WERI-Rb-1 (cell line): Measurements from ENCODE around the gene ANO7.

ENCODE experiments used
- DNase-seq: peaks from one replicate; pipeline ENCODE4 v3.0.0-alpha.2; 2020
- H3K27ac ChIP-seq: fragments of 250-450 bp; sonication (Bioruptor Pico); 2 replicates; pipeline ENCODE4 v1.5.1; 2020; ENCODE audit warnings: mild to moderate bottlenecking, moderate library complexity
- H3K27me3 ChIP-seq: fragments of 250-450 bp; sonication (Bioruptor Pico); 2 replicates; pipeline ENCODE4 v1.5.1; 2021; ENCODE audit warnings: mild to moderate bottlenecking, low read depth, moderate library complexity; ENCODE audit not compliant: insufficient read depth, severe bottlenecking
- H3K36me3 ChIP-seq: fragments of 250-450 bp; sonication (Bioruptor Pico); 2 replicates; pipeline ENCODE4 v1.5.1; 2020; ENCODE audit warnings: mild to moderate bottlenecking, moderate library complexity
- H3K4me3 ChIP-seq: 2 replicates; pipeline ENCODE4 v1.5.1; 2011; ENCODE audit warnings: low read depth, mild to moderate bottlenecking, control low read depth, low read length
- H3K9me3 ChIP-seq: fragments of 250-450 bp; sonication (Bioruptor Pico); 2 replicates; pipeline ENCODE4 v1.5.1; 2021; ENCODE audit warnings: mild to moderate bottlenecking, moderate library complexity; ENCODE audit not compliant: severe bottlenecking
- TF ChIP-seq, protein P1 (sequence below): IDR thresholded peaks from 2 replicates; pipeline ENCODE4 v1.5.1; 2011; ENCODE audit warnings: low read depth, mild to moderate bottlenecking, control low read depth, inconsistent platforms, low read length

The ANO7 gene

GRCh38 chr2:241237047-241237446, 48.6 kb downstream of the ANO7 start:
- H3K27ac ChIP-seq, result no peak overlapping the region
- no peaks in the 10 kb centered on the region for H3K27me3 ChIP-seq
- peaks cover 98% of the 10 kb centered on the region for H3K36me3 ChIP-seq
- no peak overlapping the region for H3K4me3 ChIP-seq
- no peak for DNase-seq
- H3K9me3 ChIP-seq, result no peaks in the 10 kb centered on the region
- TF ChIP-seq, protein P1, sequence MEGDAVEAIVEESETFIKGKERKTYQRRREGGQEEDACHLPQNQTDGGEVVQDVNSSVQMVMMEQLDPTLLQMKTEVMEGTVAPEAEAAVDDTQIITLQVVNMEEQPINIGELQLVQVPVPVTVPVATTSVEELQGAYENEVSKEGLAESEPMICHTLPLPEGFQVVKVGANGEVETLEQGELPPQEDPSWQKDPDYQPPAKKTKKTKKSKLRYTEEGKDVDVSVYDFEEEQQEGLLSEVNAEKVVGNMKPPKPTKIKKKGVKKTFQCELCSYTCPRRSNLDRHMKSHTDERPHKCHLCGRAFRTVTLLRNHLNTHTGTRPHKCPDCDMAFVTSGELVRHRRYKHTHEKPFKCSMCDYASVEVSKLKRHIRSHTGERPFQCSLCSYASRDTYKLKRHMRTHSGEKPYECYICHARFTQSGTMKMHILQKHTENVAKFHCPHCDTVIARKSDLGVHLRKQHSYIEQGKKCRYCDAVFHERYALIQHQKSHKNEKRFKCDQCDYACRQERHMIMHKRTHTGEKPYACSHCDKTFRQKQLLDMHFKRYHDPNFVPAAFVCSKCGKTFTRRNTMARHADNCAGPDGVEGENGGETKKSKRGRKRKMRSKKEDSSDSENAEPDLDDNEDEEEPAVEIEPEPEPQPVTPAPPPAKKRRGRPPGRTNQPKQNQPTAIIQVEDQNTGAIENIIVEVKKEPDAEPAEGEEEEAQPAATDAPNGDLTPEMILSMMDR, result no peak

- Histone ChIP-seq H3K27me3 (no peaks in the 10 kb centered on the region), H3K4me3 (no peak overlapping the region), H3K9me3 (no peaks in the 10 kb centered on the region), H3K36me3 (peaks cover 98% of the 10 kb centered on the region), H3K27ac (no peak overlapping the region)
- no peak for DNase-seq
- TF ChIP-seq, protein P1, result no peak
Observed at GRCh38 chr2:241237949-241238371, 49.5 kb downstream of the ANO7 start.

DNA sequence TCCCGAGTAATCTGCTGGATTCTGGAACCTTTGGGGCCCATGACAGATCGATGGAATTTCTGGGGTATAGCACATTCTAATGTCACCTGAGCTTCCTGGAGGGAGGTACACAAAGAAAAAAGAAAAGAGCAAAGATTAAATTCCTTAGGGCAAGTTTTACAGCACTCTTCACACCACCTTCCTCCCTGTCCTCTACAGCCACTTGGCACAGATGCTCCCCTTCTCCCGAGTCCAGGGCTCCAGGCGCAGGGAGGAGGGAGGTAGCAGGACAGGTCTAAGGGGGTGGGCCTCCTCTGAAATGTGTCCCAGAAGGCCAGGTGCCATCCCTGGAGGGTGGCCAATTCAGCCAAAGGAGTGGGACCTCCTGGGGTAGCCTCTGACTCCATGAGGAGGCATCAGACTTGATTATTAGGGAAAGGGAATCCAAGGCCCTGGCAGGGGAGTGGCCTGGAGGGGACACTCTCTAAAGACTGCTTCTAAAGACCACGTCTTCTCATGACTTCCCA, 50.3 kb downstream of the ANO7 start:
- Histone ChIP-seq H3K27ac (no peak overlapping the region), H3K36me3 (peaks cover 97% of the 10 kb centered on the region)
- TF ChIP-seq, protein P1, result no peak

DNA sequence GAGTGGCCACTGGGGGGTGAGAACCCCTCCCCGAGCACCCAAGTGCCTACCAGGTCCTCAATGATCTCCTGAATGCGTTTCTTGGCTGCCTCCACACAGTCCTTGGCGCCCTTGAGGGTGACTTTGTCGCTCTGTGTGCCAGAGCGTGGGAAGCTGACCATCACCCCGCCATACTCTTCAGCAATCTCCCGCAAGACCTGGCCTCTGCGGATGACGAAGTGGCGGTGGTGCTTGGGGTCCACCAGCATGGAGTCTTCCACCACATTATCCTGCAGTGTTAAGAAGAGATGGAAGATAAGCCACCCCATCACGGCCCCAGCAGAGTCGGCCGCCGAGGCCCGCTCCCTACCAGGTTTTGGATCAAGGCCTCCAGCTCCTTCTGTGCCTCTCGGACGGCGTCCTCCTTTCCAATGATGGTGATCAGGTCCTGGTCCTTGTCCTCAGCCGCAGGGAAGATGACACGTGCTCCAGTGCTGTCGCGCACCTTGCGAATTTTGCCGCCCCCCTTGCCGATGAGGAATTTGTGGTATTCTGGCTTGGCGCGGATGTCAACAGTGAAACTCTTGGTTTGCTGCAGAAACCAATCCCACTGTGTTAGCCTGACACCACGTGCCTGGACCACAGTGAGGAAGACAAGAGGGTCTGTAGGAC, 51.2 kb downstream of the ANO7 start:
- Histone ChIP-seq H3K36me3 (peaks cover 97% of the 10 kb centered on the region), H3K4me3 (no peak overlapping the region), H3K27me3 (no peaks in the 10 kb centered on the region), H3K9me3 (no peaks in the 10 kb centered on the region), H3K27ac (no peak overlapping the region)
- TF ChIP-seq, protein P1, result no peak
- no peak for DNase-seq

More for the DNA sequence above, 50.3 kb downstream of the ANO7 start:
- no peak overlapping the region for H3K4me3 ChIP-seq
- peak; percentile 3 for DNase-seq
- H3K9me3 ChIP-seq, result no peaks in the 10 kb centered on the region
- no peaks in the 10 kb centered on the region for H3K27me3 ChIP-seq

GRCh38 chr2:241240320-241241004, 52.0 kb downstream of the ANO7 start:
- H3K27me3 ChIP-seq, result no peaks in the 10 kb centered on the region
- H3K36me3 ChIP-seq, result peaks cover 95% of the 10 kb centered on the region
- TF ChIP-seq, protein P1, result no peak
- H3K9me3 ChIP-seq, result no peaks in the 10 kb centered on the region
- DNase-seq, result no peak
- H3K27ac ChIP-seq, result no peak overlapping the region
- no peak overlapping the region for H3K4me3 ChIP-seq
